OCI-LY7 (cell line): ENCODE measurements around the gene GPRIN1. TPM values are rescaled to one million over a fixed set of nuclear protein-coding genes. Genes with fewer than 3 reads are reported as not detected.

ENCODE experiments used
- BruUV-seq: library from RNA; stranded (reverse); fragments of 400-500 nt; replicated peaks from 2 replicates; lab custom pipeline; 2021; lab: Mats Ljungman, UMichigan
- CTCF ChIA-PET: fragments of 300-600 bp; sonication (Branson Sonifier 250); formaldehyde crosslinking; loops from one replicate; lab custom pipeline; 2022; ENCODE audit warnings: antibody characterized with exemption; ENCODE audit not compliant: unreplicated experiment; lab: Charles Lee
- POLR2A ChIA-PET: fragments of 300-600 bp; sonication (Branson Sonifier 250); formaldehyde crosslinking; loops from one replicate; lab custom pipeline; 2022; ENCODE audit warnings: antibody characterized with exemption; lab: Charles Lee
- DNase-seq: peaks from one replicate; pipeline ENCODE4 v3.0.0-alpha.2; 2015; ENCODE audit warnings: low spot score
- H2AFZ ChIP-seq: fragments of 200-600 bp; sonication (generic), shearing (Covaris generic); 2 replicates; pipeline ENCODE4 v1.6.1; 2014; ENCODE audit warnings: mild to moderate bottlenecking, antibody characterized with exemption, low read length, moderate library complexity
- H3K27ac ChIP-seq: fragments of 200-600 bp; sonication (generic); 2 replicates; pipeline ENCODE4 v1.5.1; 2014; ENCODE audit warnings: mixed run types, low read depth, mild to moderate bottlenecking, moderate library complexity, low read length, inconsistent platforms; ENCODE audit not compliant: poor library complexity, severe bottlenecking
- H3K36me3 ChIP-seq: fragments of 200-600 bp; sonication (generic); 2 replicates; pipeline ENCODE4 v1.6.1; 2014; ENCODE audit warnings: mild to moderate bottlenecking, antibody characterized with exemption, low read length, moderate library complexity, mixed read lengths; ENCODE audit not compliant: insufficient read depth
- H3K4me1 ChIP-seq: fragments of 200-600 bp; sonication (generic); 2 replicates; pipeline ENCODE4 v1.5.1; 2014; ENCODE audit warnings: mild to moderate bottlenecking, low read length; ENCODE audit not compliant: insufficient read depth, poor library complexity, severe bottlenecking
- H3K4me2 ChIP-seq: fragments of 200-600 bp; sonication (generic); 2 replicates; pipeline ENCODE4 v1.6.1; 2014; ENCODE audit warnings: mild to moderate bottlenecking, low read length
- H3K4me3 ChIP-seq: fragments of 200-600 bp; sonication (generic); 2 replicates; pipeline ENCODE4 v1.5.1; 2014; ENCODE audit warnings: mild to moderate bottlenecking, low read depth, low read length; ENCODE audit not compliant: poor library complexity, severe bottlenecking
- H3K79me2 ChIP-seq: fragments of 200-600 bp; sonication (generic); 2 replicates; pipeline ENCODE4 v1.6.1; 2016; ENCODE audit warnings: low read depth, mild to moderate bottlenecking, low read length, moderate library complexity, mixed read lengths; ENCODE audit not compliant: insufficient read depth
- H3K9me2 ChIP-seq: fragments of 200-600 bp; sonication (generic); 2 replicates; pipeline ENCODE4 v1.6.1; 2016; ENCODE audit warnings: mild to moderate bottlenecking, low read length, mixed read lengths; ENCODE audit not compliant: insufficient read depth
- H3K9me3 ChIP-seq: fragments of 200-600 bp; sonication (generic); 2 replicates; pipeline ENCODE4 v1.6.1; 2014; ENCODE audit warnings: mild to moderate bottlenecking, mixed run types, low read length, mixed read lengths
- H4K20me1 ChIP-seq: fragments of 200-600 bp; sonication (generic); 2 replicates; pipeline ENCODE4 v1.6.1; 2014; ENCODE audit warnings: mild to moderate bottlenecking, antibody characterized with exemption, low read length, moderate library complexity, mixed read lengths; ENCODE audit not compliant: insufficient read depth
- EZH2phosphoT487 ChIP-seq: fragments of 200-600 bp; sonication (generic); IDR thresholded peaks from 2 replicates; pipeline ENCODE4 v1.6.1; 2018; ENCODE audit warnings: low read depth, borderline replicate concordance, mild to moderate bottlenecking, mixed run types, antibody characterized with exemption, low read length, moderate library complexity, mixed read lengths
- intact Hi-C: fragments of 100-400 bp; cut with micrococcal nuclease; formaldehyde crosslinking; loops from one replicate; pipeline ENCODE4 v1.10.0; 2022; ENCODE audit not compliant: unreplicated experiment
- total RNA-seq, 2 experiments: library from RNA; depleted of rRNA in 1 of 2; stranded (reverse); fragments of >200 nt in 1 of 2; shearing (Covaris generic) in 1 of 2; gene quantifications; 2 replicates each; pipeline ENCODE4 v1.2.3, GENCODE V29; 2014 to 2022
- TF ChIP-seq, protein P1 (sequence below): fragments of 200-600 bp; sonication (generic); conservative IDR thresholded peaks from 2 replicates; pipeline ENCODE4 v1.5.1; 2014; ENCODE audit warnings: mild to moderate bottlenecking, antibody characterized with exemption, low read length, moderate library complexity, mixed read lengths

Gene GPRIN1
- total RNA-seq, 2 experiments from 2014 or later = 3.8 to 5.3 TPM

DNA sequence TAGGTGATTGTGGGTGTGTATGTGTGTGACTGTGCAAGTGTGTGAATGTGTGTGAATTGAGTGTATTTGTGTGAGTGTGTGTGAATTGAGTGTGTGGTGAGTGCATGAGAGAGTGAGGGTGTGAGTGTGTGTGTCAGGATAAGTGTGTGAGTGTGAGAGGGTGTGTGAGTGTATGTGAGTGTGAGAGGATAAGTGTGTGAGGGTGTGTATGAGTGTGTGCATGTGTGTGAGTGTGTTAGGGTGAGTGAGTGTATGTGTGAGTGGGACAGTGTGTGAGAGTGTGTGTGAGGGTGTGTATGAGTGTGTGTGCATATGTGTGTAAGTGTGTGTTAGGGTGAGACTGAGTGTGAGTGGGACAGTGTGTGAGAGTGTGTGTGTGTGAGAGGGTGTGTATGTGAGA lies 21.7 kb downstream of the GPRIN1 start:
- no peak overlapping the region for H3K27ac ChIP-seq
- TF ChIP-seq, protein P1, sequence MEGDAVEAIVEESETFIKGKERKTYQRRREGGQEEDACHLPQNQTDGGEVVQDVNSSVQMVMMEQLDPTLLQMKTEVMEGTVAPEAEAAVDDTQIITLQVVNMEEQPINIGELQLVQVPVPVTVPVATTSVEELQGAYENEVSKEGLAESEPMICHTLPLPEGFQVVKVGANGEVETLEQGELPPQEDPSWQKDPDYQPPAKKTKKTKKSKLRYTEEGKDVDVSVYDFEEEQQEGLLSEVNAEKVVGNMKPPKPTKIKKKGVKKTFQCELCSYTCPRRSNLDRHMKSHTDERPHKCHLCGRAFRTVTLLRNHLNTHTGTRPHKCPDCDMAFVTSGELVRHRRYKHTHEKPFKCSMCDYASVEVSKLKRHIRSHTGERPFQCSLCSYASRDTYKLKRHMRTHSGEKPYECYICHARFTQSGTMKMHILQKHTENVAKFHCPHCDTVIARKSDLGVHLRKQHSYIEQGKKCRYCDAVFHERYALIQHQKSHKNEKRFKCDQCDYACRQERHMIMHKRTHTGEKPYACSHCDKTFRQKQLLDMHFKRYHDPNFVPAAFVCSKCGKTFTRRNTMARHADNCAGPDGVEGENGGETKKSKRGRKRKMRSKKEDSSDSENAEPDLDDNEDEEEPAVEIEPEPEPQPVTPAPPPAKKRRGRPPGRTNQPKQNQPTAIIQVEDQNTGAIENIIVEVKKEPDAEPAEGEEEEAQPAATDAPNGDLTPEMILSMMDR = no peak
- no peak for TF ChIP-seq EZH2phosphoT487
- no peaks in the 10 kb centered on the region for H3K79me2 ChIP-seq
- DNase-seq = no peak
- ChIA-PET CTCF (no interaction called here), POLR2A (no interaction called here)
- H3K36me3 ChIP-seq = 0 out of 2 replicates have a peak, but pooled peaks cover 4% of the 10 kb centered on the region
- BruUV-seq = no TSS peak
- no peaks in the 10 kb centered on the region for H3K4me1 ChIP-seq
- H3K9me2 ChIP-seq = no peaks in the 10 kb centered on the region
- intact Hi-C loops = no loop called here
- no peak overlapping the region for H3K4me2 ChIP-seq
- H2AFZ ChIP-seq = no peak overlapping the region
- H3K9me3 ChIP-seq = peaks cover 15% of the 10 kb centered on the region
- H4K20me1 ChIP-seq = no peaks in the 10 kb centered on the region
- H3K4me3 ChIP-seq = no peak overlapping the region

GRCh38 chr5:176587398-176587797 lies 22.6 kb downstream of the GPRIN1 start:
- ChIA-PET CTCF (no interaction called here), POLR2A (no interaction called here)

GRCh38 chr5:176583076-176583475 lies 26.9 kb downstream of the GPRIN1 start:
- CTCF ChIA-PET = no interaction called here
- H3K9me3 ChIP-seq = peaks cover 15% of the 10 kb centered on the region
- H4K20me1 ChIP-seq = no peaks in the 10 kb centered on the region
- no peak overlapping the region for H3K4me3 ChIP-seq
- TF ChIP-seq, protein P1 = no peak
- TF ChIP-seq EZH2phosphoT487 = no peak
- H2AFZ ChIP-seq = no peak overlapping the region
- DNase-seq = no peak
- no peaks in the 10 kb centered on the region for H3K4me1 ChIP-seq
- H3K4me2 ChIP-seq = no peak overlapping the region
- no TSS peak for BruUV-seq
- no peaks in the 10 kb centered on the region for H3K9me2 ChIP-seq
- no peaks in the 10 kb centered on the region for H3K79me2 ChIP-seq
- no peak overlapping the region for H3K27ac ChIP-seq
- POLR2A ChIA-PET = no interaction called here
- H3K36me3 ChIP-seq = no peaks in the 10 kb centered on the region
- intact Hi-C loops = no loop called here

More at GRCh38 chr5:176587398-176587797, 22.6 kb downstream of the GPRIN1 start:
- no peak for DNase-seq
- Histone ChIP-seq H3K9me3 (peaks cover 15% of the 10 kb centered on the region), H3K36me3 (0 out of 2 replicates have a peak, but pooled peaks cover 2% of the 10 kb centered on the region), H3K4me1 (no peaks in the 10 kb centered on the region), H3K27ac (no peak overlapping the region), H3K4me2 (no peak overlapping the region), H3K79me2 (no peaks in the 10 kb centered on the region), H4K20me1 (no peaks in the 10 kb centered on the region), H3K9me2 (no peaks in the 10 kb centered on the region), H3K4me3 (no peak overlapping the region), H2AFZ (no peak overlapping the region)
- no peak for TF ChIP-seq EZH2phosphoT487
- TF ChIP-seq, protein P1 = no peak
- intact Hi-C loops = no loop called here
- no TSS peak for BruUV-seq
